Endodermal cell (in vitro differentiated cells): ENCODE measurements around the gene KLF16. TPM values are rescaled to one million over a fixed set of nuclear protein-coding genes. Genes with fewer than 3 reads are reported as not detected.

Experiments used
- DNase-seq: peaks from one replicate; pipeline ENCODE4 v3.0.0-alpha.2; 2017
- H3K27ac ChIP-seq: 2 replicates; pipeline ENCODE4 v1.5.1; 2013; ENCODE audit warnings: mild to moderate bottlenecking, low read depth, low read length, moderate library complexity
- H3K27me3 ChIP-seq: 2 replicates; pipeline ENCODE4 v1.6.1; 2013; ENCODE audit warnings: mild to moderate bottlenecking, low read length, moderate library complexity; ENCODE audit not compliant: insufficient read depth, control insufficient read depth, poor library complexity, severe bottlenecking
- H3K36me3 ChIP-seq: 2 replicates; pipeline ENCODE4 v1.7.0; 2013; ENCODE audit warnings: mild to moderate bottlenecking, low read length, moderate library complexity; ENCODE audit not compliant: control insufficient read depth, insufficient read depth
- H3K4me1 ChIP-seq: one replicate; pipeline ENCODE4 v1.7.0; 2013; ENCODE audit warnings: low read length; ENCODE audit not compliant: control insufficient read depth, insufficient read depth
- H3K4me3 ChIP-seq: 2 replicates; pipeline ENCODE4 v1.5.1; 2013; ENCODE audit warnings: mild to moderate bottlenecking, low read length, moderate library complexity
- H3K9ac ChIP-seq: 2 replicates; pipeline ENCODE4 v1.6.1; 2013; ENCODE audit warnings: mild to moderate bottlenecking, low read length, moderate library complexity; ENCODE audit not compliant: poor library complexity, severe bottlenecking; ENCODE audit errors: extremely low read depth
- H3K9me3 ChIP-seq: 2 replicates; pipeline ENCODE4 v1.6.1; 2013; ENCODE audit warnings: mild to moderate bottlenecking, low read length, moderate library complexity; ENCODE audit not compliant: control insufficient read depth
- H3K27ac Mint-ChIP-seq: 2 replicates; pipeline ENCODE4 v1.8.0; 2020; ENCODE audit warnings: mixed read lengths
- H3K27me3 Mint-ChIP-seq: 2 replicates; pipeline ENCODE4 v1.8.0; 2021; ENCODE audit warnings: mild to moderate bottlenecking, mixed read lengths; ENCODE audit not compliant: insufficient read depth
- H3K36me3 Mint-ChIP-seq: 2 replicates; pipeline ENCODE4 v1.8.0; 2020; ENCODE audit warnings: low read depth, mixed read lengths
- H3K4me1 Mint-ChIP-seq: 2 replicates; pipeline ENCODE4 v1.8.0; 2020; ENCODE audit warnings: mixed read lengths
- H3K4me3 Mint-ChIP-seq: 2 replicates; pipeline ENCODE4 v1.8.0; 2020; ENCODE audit warnings: mild to moderate bottlenecking, moderate library complexity, mixed read lengths
- H3K9me3 Mint-ChIP-seq: 2 replicates; pipeline ENCODE4 v1.8.0; 2020; ENCODE audit warnings: mild to moderate bottlenecking, mixed read lengths
- CTCF ChIP-seq: fragments of 200-600 bp; sonication (generic); conservative IDR thresholded peaks from 2 replicates; pipeline ENCODE4 v1.5.0; 2021; ENCODE audit warnings: antibody characterized with exemption, mild to moderate bottlenecking
- WGBS, 2 experiments: methylation state at CpG; one replicate each; pipeline versions ENCODE4 v1.1.5 to v1.1.7; 2013; ENCODE audit warnings: missing lambda C conversion rate in 2 of 2, mixed read lengths in 1 of 2; ENCODE audit not compliant: insufficient coverage in 1 of 2, insufficient read length in 1 of 2; 5-methylcytosine and 5-hydroxymethylcytosine counted together
- total RNA-seq, 2 donors: library from RNA; stranded (reverse); fragmentation: NEBNext Ultra II Directional in 1 of 2; extraction: Animal tissue kit (Norgen Biotek cat#: 25700) in 1 of 2; gene quantifications; 2 replicates in 1 of 2; 3 replicates in 1 of 2; pipeline ENCODE4 v1.2.1, GENCODE V29; 2021

Gene KLF16
- total RNA-seq, 2 donors from 2014 or later: 39.0 to 42.9 TPM

GRCh38 chr19:1851654-1852580 lies 11.5 kb downstream of the KLF16 start:
- H3K27ac Mint-ChIP-seq: no peak overlapping the region
- no peaks in the 10 kb centered on the region for H3K27me3 ChIP-seq
- H3K4me3 Mint-ChIP-seq: no peak overlapping the region
- H3K9me3 Mint-ChIP-seq: no peaks in the 10 kb centered on the region
- H3K9ac ChIP-seq: no peak overlapping the region
- WGBS, 2 experiments: 93 to 94% methylated on average over 34 to 66 of the region's 66 CpGs
- TF ChIP-seq CTCF: no peak
- peaks cover 24% of the 10 kb centered on the region for H3K4me1 Mint-ChIP-seq
- H3K36me3 Mint-ChIP-seq: peaks cover 8% of the 10 kb centered on the region
- H3K27ac ChIP-seq: no peak overlapping the region
- no peak for DNase-seq
- H3K27me3 Mint-ChIP-seq: no peaks in the 10 kb centered on the region
- H3K4me1 ChIP-seq: peaks cover 8% of the 10 kb centered on the region
- no peak overlapping the region for H3K4me3 ChIP-seq
- no peaks in the 10 kb centered on the region for H3K9me3 ChIP-seq
- peaks cover 4% of the 10 kb centered on the region for H3K36me3 ChIP-seq

DNA sequence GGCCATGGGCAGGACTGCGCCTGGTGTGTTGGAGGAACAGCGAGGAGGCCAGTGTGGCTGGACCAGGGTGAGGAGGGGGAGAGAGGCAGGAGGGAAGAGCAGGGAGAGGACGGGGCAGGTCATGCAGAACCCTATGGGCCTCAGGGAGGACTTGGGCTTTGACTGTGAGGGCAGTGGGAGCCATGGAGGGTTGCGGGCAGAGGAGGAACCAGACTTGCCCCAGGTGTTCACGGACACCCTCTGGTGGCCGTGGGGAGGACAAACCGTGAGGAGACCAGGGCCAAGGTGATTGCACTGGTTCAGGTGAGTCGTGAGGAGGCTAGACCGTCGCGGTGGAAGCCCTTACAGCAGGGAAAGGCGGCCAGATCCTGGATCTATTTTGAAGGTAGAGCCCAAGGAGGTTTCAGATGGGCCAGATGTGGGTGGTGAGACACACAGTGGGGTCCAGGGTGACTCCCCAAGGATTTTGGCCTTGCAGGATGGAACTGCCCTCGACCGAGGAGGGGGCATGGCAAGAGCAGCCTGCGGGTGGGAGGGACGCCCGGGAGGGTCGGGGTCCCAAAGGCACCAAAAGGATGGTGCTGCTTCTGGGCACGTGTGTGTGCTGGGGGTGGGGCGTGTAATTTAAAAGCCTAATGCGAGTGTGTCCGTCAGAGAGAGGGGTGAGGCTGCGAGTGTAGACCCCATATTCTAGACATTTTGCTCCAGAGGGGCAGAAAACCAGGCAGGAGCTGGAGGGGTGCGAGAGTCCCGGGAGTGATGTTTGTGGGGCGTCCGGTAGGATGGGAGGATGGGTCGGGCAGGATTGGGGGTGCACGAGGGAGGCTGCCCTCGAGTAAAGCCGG lies 12.3 kb downstream of the KLF16 start:
- no peaks in the 10 kb centered on the region for H3K9me3 Mint-ChIP-seq
- DNase-seq: peak; percentile 66
- H3K27ac Mint-ChIP-seq: peak overlapping the region; percentile 58
- peaks cover 8% of the 10 kb centered on the region for H3K36me3 Mint-ChIP-seq
- peak; percentile 66 for TF ChIP-seq CTCF
- Histone ChIP-seq H3K27ac (no peak overlapping the region), H3K9me3 (no peaks in the 10 kb centered on the region), H3K4me3 (no peak overlapping the region), H3K36me3 (peaks cover 6% of the 10 kb centered on the region), H3K4me1 (peaks cover 10% of the 10 kb centered on the region), H3K27me3 (no peaks in the 10 kb centered on the region), H3K9ac (no peak overlapping the region)
- H3K4me3 Mint-ChIP-seq: no peak overlapping the region
- H3K4me1 Mint-ChIP-seq: peaks cover 22% of the 10 kb centered on the region
- no peaks in the 10 kb centered on the region for H3K27me3 Mint-ChIP-seq
- 95% methylated on average over 31 of the region's 31 CpGs for WGBS, 2 experiments

DNA sequence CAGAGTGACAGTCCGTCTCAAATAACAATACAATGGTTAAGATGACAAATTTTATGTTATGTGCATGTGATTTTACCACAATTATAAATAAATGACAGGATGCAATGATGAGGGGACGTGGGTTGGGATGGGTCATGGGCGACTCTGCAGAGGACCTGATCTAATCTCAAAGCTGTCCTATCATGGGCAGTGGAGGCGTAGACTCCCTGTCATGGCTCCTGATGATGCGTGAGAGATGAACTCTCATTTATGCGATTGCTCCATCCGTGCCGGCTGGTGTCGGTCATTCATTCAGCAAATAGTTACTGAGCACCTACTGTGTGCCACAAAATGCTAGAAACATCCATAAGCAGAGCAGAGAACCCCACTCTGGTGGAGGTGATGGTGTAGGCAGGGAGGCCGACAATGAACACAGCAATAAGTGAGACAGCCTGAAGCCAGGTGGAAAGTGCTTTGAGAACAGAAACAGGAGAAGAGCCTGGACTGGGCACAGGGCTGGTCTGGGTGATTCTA lies 13.4 kb downstream of the KLF16 start:
- TF ChIP-seq CTCF: no peak
- H3K4me1 Mint-ChIP-seq: peaks cover 20% of the 10 kb centered on the region
- no peak overlapping the region for H3K27ac Mint-ChIP-seq
- H3K4me3 Mint-ChIP-seq: no peak overlapping the region
- H3K4me1 ChIP-seq: peaks cover 5% of the 10 kb centered on the region
- H3K9ac ChIP-seq: no peak overlapping the region
- WGBS, 2 experiments: 88 to 89% methylated on average over 9 to 10 of the region's 10 CpGs
- no peaks in the 10 kb centered on the region for H3K9me3 ChIP-seq
- H3K9me3 Mint-ChIP-seq: no peaks in the 10 kb centered on the region
- H3K4me3 ChIP-seq: no peak overlapping the region
- H3K27ac ChIP-seq: no peak overlapping the region
- no peak for DNase-seq
- peaks cover 8% of the 10 kb centered on the region for H3K36me3 Mint-ChIP-seq
- H3K36me3 ChIP-seq: peaks cover 7% of the 10 kb centered on the region
- H3K27me3 ChIP-seq: no peaks in the 10 kb centered on the region
- no peaks in the 10 kb centered on the region for H3K27me3 Mint-ChIP-seq
